HG03457 (cell line): ENCODE results near the gene NCAPH2.

ENCODE experiments used
- ATAC-seq: cut with Tn5 transposase; IDR thresholded peaks from one replicate; pipeline ENCODE4 v1.9.1; 2021; ENCODE audit warnings: moderate number of reproducible peaks; ENCODE audit not compliant: unreplicated experiment

Gene NCAPH2

DNA sequence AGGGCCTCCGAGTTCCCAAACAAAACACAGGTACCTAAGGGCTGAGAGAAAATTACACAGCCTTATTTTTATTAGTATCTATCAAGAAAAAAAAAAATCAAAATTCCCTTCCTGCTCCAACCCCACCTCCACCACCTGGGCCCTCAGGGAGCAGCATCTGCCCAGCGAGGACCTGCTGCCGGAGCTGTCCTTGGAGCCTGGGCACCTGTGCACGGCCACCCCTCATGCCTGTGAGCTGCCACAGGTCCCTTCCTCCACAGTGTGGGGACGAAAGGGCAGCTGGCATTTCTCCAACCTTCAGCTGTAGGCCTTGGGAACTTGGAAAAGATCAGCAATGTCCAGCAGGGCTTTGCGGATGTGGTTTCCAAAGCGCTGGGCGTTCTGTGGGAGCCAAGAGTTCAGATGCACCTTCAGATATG, 61.0 kb downstream of the NCAPH2 start:
- no peak for ATAC-seq

DNA sequence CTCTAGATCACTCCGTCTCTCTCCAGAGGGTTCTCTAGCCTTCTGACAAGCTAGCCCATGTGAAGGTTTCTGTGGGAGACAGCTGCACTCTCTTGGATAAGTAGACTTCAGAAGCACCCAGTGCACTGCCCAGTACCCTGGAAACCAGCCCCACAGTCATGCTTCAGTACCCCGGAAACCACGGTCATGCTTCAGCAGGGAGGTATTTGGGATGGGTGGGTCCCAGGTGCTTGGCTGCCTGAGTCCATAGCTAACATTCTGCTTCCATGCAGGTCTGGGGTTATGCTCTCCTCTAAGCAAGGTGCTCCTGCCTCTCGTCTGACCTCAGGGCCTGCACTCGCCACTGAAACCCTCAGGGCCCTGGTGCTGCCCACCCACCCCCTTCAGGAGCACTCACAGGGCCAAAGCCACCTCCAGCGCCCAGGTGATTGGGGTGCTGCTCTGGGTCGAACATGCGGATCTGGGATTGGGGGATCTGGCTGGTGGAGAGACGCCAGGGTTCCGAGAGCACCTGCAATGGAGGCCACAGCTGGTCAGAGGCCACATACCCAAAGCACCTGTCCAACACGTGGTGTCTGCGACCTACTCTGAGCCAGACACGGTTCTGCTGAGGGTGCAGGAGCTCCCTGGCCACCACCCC, 62.0 kb downstream of the NCAPH2 start:
- ATAC-seq = no peak

DNA sequence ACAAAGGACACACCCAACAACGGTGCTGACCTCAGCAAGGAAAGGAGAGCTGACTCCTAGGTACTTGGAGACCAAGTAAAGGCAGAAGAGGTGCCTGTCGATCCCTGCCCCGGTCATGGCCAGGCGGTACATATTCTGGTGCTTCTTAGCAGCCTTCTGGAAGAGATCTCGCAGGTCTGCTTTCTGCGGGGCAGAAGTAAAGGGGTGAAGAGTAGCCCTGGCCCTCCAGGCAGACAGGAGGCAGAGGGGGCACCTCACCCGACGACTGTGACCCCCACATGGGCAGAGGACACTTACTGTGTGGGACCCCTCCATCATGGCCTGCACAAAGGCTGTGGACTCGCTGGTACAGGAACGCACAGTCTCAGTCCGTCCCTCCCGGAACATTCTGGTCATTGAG, 62.8 kb downstream of the NCAPH2 start:
- ATAC-seq = no peak

DNA sequence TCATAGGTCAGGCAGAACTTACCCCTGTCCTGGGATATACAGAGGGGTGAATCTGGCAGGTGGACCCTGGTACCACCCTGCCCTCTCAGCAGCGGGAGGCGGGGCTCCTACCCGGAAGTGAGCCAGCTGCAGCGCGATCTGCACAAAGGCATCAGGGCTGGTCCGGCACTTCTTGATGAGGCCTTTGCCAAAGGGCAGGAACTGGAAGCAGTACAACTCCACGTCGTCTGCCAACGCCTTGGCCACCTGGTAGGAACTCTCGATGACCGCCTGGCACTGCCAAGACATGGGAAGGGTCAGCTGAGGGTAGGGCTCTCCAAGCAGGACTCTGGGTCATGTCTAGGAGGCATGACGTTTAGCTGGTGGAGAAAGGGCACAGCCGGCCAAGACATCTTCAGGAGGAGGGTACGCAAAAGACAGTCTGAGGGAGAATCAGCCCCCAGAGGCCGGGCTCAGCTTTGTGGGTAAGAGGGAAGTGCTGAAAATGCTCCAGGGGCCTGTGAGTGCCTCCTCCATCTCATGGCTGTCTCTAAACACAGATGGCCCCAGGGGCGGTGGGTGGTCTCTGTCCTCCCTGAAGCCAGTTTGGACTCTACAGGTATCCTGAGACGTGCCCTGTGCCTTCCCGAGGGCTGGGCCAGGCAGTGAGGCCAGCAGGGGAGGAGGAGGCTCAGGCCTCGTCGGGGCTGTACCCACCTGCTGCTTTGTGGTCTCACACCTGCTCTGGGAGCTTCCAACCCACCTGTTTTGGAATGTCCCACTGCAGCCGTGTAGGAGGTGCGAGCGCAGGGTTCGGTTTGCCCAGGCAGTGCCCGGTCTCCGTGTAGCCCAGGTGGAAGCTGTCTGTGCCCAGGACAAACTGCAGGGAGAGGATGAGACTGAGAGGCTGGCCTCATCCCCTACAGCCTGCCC, 63.5 kb downstream of the NCAPH2 start:
- ATAC-seq = no peak

DNA sequence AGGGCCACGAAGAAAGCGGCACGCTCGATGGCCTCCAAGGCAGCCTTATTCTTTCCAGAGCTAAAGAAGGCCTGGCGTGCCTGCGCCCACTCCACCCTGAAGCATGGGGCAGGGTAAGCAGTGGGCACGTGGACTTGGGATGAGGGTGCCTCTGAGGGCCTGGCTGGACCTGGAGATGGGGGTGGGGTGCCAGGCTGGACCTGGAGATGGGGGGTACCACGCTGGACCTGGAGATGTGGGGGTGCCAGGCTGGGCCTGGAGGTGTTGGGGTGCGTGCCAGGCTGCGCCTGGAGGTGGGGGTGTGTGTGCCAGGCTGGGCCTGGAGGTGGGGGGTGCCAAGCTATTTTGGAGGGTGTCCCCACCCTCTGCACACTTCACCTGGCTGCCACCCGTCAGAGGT, 64.9 kb downstream of the NCAPH2 start:
- ATAC-seq = no peak

DNA sequence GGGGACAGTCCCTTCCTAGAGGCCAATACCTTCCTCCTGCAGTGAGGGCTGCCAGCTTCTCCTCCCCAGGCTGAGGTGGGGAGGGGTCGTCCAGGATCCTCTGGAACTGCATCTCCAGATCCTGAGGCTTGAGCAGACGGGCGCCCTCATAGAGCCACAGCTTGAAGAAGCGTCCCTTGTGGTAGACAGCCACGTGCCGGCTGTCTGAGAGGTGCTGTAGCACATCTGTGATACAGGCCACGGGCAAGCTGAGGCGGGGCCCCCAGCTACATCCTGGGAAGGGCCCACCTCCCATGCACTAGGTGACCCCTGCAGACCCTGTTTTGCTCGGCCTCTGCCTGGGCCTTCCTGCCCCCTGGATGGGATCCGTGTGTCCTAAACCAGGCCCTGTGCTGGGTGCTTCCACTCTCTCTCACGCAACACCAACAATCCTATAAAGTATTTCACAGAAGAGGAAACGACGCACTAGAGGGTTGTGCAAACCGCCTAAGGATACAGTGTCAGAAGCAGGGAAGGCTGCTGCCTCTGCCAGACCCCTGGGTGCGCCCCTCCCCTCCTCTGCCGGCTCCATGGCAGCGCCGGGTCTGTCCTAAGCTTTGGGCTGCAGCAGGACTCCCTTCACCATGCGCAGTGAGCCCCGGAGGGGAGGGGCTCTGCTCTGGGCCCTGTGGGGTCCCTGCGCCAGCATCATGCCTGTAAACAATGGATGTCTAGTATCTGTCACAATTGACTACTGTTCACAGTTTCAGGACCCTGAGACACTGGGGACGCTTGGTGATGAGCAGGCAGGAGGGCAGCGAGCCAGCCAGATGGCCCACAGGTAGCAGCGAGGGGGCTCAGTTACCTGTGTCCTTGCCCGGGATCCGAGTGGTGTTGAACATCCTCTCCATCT, 65.7 kb downstream of the NCAPH2 start:
- ATAC-seq = no peak

DNA sequence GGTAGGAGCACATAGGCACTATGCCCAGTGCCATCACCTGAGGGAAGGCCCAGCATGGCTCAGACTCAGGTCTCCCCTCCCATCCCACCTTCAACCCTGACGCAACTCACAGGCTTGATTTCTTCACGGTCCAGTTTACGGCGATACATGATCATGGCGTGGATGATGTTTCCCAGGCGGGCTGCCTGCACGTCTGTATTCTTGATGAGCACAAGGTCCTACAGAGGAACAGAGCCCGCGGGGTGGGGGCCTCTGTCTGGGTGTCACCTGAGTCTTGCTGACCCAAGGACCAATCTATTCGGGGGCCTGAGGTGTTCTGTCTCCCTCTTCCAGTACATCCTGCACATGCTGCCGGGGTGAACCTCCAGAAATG, 66.3 kb downstream of the NCAPH2 start:
- ATAC-seq = no peak
